Lower leg skin (tissue), 3 donors: ENCODE data around the gene ZP1.

Experiments
- CTCF ChIP-seq, 3 donors: fragments of 450-650 bp; IDR thresholded peaks; one replicate each; pipeline ENCODE4 v1.5.1; 2016; ENCODE audit warnings: antibody characterized with exemption in 3 of 3, mild to moderate bottlenecking in 3 of 3, moderate library complexity in 2 of 3
- POLR2A ChIP-seq, 2 donors: fragments of 450-650 bp; IDR thresholded peaks; one replicate each; pipeline ENCODE4 v1.6.1; 2016 to 2017; ENCODE audit warnings: antibody characterized with exemption in 2 of 2, mild to moderate bottlenecking in 1 of 2, moderate library complexity in 1 of 2

- TF ChIP-seq POLR2A (IDR thresholded peaks at IDR 0.05) (no peak), CTCF (IDR thresholded peaks at IDR 0.05) (no peak)
These were observed at the start of gene ZP1 for GRCh38 chr11:60866911-60867870.
